Stimulated activated CD4-positive, alpha-beta T cell treated with anti-CD3 and anti-CD28 coated beads, Interleukin-1b, Interleukin-23, amount 100 ng/mL, for 1 hour (primary cell): ENCODE measurements around the gene YDJC.
"Not testable (repeated sequence)": the region's sequence is repeated elsewhere in the genome, so short reads cannot be mapped to it uniquely, and the experiment has no call there.

Experiments used
- DNase-seq, 2 donors: peaks; one replicate each; pipeline ENCODE4 v3.0.0-alpha.2; 2020; ENCODE audit warnings: low read depth in 2 of 2

YDJC gene

GRCh38 chr22:21651521-21652009 lies 21.7 kb upstream of the YDJC start:
- DNase-seq: no peak

GRCh38 chr22:21650823-21651520 lies 21.1 kb upstream of the YDJC start:
- DNase-seq: no peak

- DNase-seq: no peak
These were observed 20.5 kb upstream of the YDJC start for GRCh38 chr22:21650280-21650679.

GRCh38 chr22:21646608-21647590 lies 17.1 kb upstream of the YDJC start:
- DNase-seq: peak; percentile 49 to 57

- not testable (repeated sequence) for DNase-seq
These were observed 15.7 kb upstream of the YDJC start for GRCh38 chr22:21645513-21645912.

GRCh38 chr22:21643533-21644357 lies 13.9 kb upstream of the YDJC start:
- no peak for DNase-seq

- no peak for DNase-seq
These were observed 13.0 kb upstream of the YDJC start for GRCh38 chr22:21642584-21643448.

GRCh38 chr22:21641789-21642583 lies 12.2 kb upstream of the YDJC start, which contains the start of gene SDF2L1:
Gene SDF2L1, plus strand, starts transcription at chr22:21642302. Its CDS starts 35 bp downstream, at chr22:21642337.
- peak; percentile 95 to 96 for DNase-seq

GRCh38 chr22:21641417-21641788 lies 11.6 kb upstream of the YDJC start:
- DNase-seq: no peak

- DNase-seq: no peak
These were observed 11.0 kb upstream of the YDJC start for GRCh38 chr22:21640810-21641209.

GRCh38 chr22:21639359-21639758 lies 9.5 kb upstream of the YDJC start:
- DNase-seq: no peak

- not testable (repeated sequence) for DNase-seq
These were observed 7.6 kb upstream of the YDJC start for GRCh38 chr22:21637450-21637849.

GRCh38 chr22:21636629-21637218 lies 6.9 kb upstream of the YDJC start:
- DNase-seq: no peak

- no peak for DNase-seq
These were observed 6.1 kb upstream of the YDJC start for GRCh38 chr22:21635771-21636510.

- DNase-seq: no peak
These were observed 5.0 kb upstream of the YDJC start for GRCh38 chr22:21634844-21635243.

- no peak for DNase-seq
These were observed 4.3 kb upstream of the YDJC start for GRCh38 chr22:21634081-21634480.

GRCh38 chr22:21633481-21633880 lies 3.7 kb upstream of the YDJC start:
- DNase-seq: no peak

GRCh38 chr22:21632931-21633330 lies 3.1 kb upstream of the YDJC start:
- DNase-seq: no peak
